ENCODE results near the gene PCNP. TPM values are rescaled to one million over a fixed set of nuclear protein-coding genes. Genes with fewer than 3 reads are reported as not detected.
"Not testable (repeated sequence)": the region's sequence is repeated elsewhere in the genome, so short reads cannot be mapped to it uniquely, and the experiment has no call there.

PCNP gene, protein sequence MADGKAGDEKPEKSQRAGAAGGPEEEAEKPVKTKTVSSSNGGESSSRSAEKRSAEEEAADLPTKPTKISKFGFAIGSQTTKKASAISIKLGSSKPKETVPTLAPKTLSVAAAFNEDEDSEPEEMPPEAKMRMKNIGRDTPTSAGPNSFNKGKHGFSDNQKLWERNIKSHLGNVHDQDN
- total RNA-seq (2014; rRNA removed; shearing (Covaris generic)), result 157 and 182 TPM in 2 replicates

DNA sequence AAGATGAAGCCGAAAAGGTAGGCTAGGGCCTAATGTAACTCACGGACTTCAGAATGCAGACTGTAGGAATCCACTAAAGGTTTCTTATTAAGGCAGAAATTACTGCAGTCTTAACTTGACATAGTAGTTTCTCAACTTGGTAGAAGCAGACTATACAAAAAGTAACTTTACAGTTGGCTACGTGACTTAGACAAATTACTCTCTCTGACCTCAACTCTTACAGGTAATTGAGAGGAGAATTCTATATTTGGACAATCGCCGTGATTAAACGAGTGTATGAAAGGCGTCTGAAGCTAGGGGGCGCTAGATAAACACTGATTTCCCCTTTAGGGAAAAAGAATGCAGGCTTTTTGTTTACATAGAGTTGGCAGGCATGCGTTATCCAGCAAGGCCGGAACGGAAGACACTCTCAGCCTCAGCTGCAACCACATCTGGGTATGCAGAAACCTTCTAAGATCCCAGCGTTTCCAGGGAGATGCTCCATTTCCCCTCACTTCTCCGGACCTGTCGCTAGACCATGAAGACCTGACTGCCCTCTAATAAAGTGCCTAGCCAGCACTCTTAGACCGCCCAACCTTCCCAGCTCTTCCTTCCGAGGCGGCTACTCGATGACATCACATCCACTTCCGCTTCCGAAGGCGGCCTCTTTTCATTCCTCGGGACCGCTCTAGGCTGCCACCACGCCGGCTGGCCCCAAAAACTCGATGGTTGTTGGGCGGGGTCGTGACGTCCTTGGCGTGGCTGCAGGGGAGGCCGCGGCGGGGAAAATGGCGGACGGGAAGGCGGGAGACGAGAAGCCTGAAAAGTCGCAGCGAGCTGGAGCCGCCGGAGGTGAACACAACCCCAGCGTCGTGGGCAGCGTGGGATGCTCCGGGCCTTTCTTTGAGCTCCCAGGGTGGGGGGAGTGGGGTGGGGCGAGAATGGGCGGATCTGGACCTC, at the start of gene PCNP:
TSS of gene PCNP (plus strand) at position 732 of the 939 bp plus-strand sequence. CDS start at position 768, 36 bp downstream.
- Histone ChIP-seq H3K9me3 (replicated peaks) (no peaks in the 10 kb centered on the region), H3K4me3 (peak within 1 kb of the TSS; percentile 87), H3K27ac (peak within 1 kb of the TSS; percentile 95), H3K4me1 (peaks cover 4% of the 10 kb centered on the region; the same call in 1 of the 2 replicates), H3K36me3 (peaks cover 21% of the 10 kb centered on the region), H3K27me3 (no peaks in the 10 kb centered on the region)
- peak; percentile 99 to 100 for DNase-seq

DNA sequence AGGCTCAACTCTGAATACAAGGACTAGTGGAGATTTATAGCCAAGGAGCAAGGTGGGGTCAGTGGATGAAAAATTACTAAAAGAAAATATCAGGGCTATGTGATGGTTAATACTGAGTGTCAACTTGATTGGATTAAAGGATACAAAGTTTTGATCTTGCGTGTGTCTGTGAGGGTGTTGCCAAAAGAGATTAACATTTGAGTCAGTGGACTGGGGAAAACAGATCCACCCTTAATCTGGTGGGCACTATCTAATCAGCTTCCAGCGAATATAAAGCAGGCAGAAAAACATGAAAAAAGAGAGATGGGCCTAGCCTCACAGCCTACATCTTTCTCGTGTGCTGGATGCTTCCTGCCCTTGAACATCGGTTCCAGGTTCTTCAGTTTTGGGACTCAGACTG, 46.5 kb upstream of the PCNP start:
- DNase-seq, result no peak
- H3K4me1 ChIP-seq, result no peaks in the 10 kb centered on the region
- no peaks in the 10 kb centered on the region for H3K9me3 ChIP-seq (replicated peaks)
- no peaks in the 10 kb centered on the region for H3K27me3 ChIP-seq
- no peak overlapping the region for H3K4me3 ChIP-seq
- H3K36me3 ChIP-seq, result no peaks in the 10 kb centered on the region
- no peak overlapping the region for H3K27ac ChIP-seq

DNA sequence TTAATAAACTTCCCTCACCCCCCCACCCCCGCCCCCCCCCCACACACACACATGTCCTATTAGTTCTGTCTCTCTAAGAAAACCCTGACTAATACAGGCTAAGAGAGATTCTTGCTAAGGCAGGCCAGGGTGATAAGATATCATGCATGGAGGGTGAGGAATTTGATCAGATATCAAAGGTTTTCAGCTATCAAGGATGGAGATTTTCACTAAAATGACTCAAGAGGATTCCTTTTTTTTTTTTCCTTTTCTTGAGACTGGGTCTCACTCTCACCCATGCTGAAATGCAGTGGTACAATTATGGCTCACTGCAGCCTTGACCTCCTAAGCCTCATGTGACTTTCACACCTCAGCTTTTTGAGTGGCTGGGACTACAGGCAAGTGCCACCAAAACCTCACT, 46.1 kb upstream of the PCNP start:
- no peak for DNase-seq
- Histone ChIP-seq H3K27me3 (no peaks in the 10 kb centered on the region), H3K36me3 (no peaks in the 10 kb centered on the region), H3K9me3 (replicated peaks) (no peaks in the 10 kb centered on the region), H3K27ac (no peak overlapping the region), H3K4me1 (no peaks in the 10 kb centered on the region), H3K4me3 (no peak overlapping the region)

DNA sequence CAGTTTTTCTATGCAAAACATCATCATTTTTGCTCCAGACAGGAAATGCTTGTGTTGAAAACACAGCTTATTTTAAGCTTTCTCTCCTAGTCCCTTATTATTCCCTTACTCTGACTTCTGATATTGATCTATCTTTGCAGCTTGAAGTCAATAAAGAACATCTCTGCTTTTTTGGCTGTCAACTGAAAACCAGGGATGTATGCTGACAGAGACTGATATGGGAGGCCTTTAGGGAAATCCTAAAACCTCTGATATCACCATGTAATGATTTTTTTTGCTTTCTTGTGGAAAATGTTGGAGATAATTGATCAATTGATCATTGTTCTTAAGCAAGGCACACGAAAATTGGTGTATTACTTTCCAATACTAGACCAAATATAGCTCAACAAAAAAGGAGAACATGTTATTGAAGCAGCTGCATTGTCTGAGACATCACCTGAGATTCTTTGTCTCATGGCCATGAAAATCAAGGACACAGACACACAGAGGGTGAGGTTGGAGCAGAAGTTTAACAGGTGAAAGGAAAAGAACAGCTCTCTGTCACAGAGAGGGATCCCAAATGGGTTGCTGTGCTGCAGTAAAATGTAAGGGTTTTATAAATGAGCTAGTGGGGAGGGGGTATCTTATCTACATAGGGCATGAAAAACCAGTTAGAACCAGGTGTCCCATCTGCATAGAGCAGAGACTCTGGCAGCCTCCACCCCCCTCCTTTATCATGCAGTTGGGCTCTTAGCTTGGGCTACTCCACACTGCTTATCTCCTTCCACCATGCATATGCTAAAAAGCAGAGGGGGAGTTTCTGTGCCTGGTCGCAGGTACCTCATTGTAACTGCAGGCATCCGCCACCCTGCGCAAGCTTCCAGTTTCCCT, 43.9 kb upstream of the PCNP start:
- H3K4me3 ChIP-seq, result no peak overlapping the region
- no peaks in the 10 kb centered on the region for H3K9me3 ChIP-seq (replicated peaks)
- H3K36me3 ChIP-seq, result no peaks in the 10 kb centered on the region
- no peak overlapping the region for H3K27ac ChIP-seq
- no peaks in the 10 kb centered on the region for H3K4me1 ChIP-seq
- H3K27me3 ChIP-seq, result no peaks in the 10 kb centered on the region; the same call in 1 of the 2 replicates
- DNase-seq, result no peak

DNA sequence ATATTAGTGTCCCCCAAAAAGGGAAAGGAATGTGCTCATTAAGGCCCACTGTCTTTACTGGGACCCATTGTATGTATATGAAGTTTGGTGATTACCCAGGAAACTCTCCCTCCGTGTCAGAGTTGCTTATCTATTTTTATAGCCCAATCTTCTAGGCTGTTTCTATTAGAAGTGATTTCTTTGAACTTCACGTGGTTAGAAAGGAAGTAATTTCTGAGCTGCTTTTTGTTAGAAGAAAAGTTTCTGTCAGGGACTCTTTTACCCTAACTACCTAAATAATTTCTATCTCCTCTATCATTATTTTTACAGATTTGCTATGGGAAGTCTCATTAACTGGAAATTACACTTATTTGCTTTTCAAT, 43.3 kb upstream of the PCNP start:
- Histone ChIP-seq H3K27me3 (no peaks in the 10 kb centered on the region; the same call in 1 of the 2 replicates), H3K4me1 (no peaks in the 10 kb centered on the region), H3K36me3 (no peaks in the 10 kb centered on the region), H3K27ac (no peak overlapping the region), H3K9me3 (replicated peaks) (no peaks in the 10 kb centered on the region), H3K4me3 (no peak overlapping the region)
- no peak for DNase-seq

DNA sequence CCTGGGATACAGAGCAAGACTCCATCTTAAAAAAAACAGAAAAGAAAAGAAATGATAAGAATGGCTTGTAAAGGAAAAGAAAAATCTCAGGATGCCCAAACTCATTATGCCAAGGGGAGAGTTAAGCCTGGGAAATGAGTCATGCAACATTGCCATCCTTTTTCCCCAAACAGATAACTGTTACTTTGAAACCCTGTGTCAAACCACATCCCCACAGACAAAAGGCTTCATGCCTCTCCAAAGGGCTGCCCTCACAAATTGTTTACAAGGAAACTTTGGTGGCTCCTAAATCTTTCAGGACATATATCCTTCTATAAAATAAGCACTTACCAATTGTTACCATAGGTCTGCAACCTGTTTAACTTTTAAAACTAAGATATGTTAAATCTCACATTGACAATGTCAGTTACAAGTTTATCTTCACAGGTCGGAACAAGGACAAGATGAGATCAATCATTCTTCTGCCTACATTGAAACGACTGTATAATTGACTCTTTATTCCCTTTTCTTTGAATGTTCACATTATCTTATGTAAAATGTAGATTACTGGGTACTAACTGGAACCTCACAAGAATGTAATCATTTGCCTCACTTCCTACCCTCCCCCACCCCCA, 42.4 kb upstream of the PCNP start:
- no peak for DNase-seq
- Histone ChIP-seq H3K27me3 (no peaks in the 10 kb centered on the region; the same call in 1 of the 2 replicates), H3K4me1 (no peaks in the 10 kb centered on the region), H3K27ac (no peak overlapping the region), H3K4me3 (no peak overlapping the region), H3K36me3 (no peaks in the 10 kb centered on the region), H3K9me3 (replicated peaks) (no peaks in the 10 kb centered on the region)

DNA sequence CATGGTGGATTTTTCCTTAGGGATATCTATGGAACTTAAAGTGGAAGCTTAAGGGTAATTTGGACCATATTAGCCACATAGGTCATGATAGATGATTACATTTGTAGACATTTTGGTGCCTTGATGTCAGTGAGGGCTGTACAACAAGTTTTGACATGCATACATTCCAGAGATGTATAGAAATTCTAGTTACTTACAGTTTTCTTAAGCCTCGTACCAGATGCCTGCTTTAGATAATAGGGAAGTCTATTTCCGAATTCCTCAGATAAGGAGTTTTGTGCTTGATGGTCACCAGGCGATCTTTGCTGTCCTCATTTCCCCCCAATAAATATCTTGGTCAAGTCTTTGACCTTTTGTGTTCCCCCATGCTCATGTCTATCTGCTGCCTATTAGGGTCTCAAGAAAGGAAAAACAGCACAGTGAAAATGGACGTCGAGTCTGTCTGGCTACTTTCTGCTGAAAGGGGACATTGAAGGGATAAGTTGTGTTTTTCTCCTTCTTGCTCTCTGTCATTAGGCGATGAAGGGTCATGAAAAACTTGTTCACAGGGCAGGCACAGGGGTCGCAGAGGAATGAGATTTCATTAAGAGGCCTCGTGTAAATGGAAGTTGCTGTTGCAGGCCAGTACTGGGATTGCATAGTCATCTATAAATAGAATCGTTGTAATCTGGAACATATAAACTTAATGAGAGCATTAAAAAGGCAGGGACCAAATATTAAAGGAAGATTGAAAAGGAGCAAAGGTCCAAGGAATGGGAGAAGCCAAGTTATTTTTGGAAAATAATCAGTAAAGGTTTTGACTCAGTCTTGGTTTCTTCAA, 41.0 kb upstream of the PCNP start:
- Histone ChIP-seq H3K36me3 (no peaks in the 10 kb centered on the region), H3K27me3 (no peaks in the 10 kb centered on the region; the same call in 1 of the 2 replicates), H3K27ac (no peak overlapping the region), H3K4me3 (no peak overlapping the region), H3K4me1 (no peaks in the 10 kb centered on the region), H3K9me3 (replicated peaks) (no peaks in the 10 kb centered on the region)
- no peak for DNase-seq

DNA sequence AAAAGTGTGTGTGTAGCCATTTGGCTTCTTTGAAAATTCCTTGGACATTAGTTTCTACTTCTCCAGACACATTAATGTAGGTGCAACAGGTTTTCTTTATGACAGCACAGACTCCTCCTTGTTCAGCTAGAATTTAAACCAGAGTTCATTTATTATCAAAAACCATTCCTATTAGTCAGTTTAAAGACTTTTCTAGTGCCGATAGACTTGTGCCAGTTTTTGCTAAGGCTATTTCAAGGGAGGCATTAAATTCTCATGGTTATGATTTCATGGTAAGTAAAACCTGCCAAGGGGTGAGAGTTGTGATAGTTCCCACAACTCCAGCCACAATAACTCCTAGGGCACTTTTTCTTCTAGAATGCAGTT, 40.4 kb upstream of the PCNP start:
- Histone ChIP-seq H3K27me3 (no peaks in the 10 kb centered on the region; the same call in 1 of the 2 replicates), H3K9me3 (replicated peaks) (no peaks in the 10 kb centered on the region), H3K4me1 (no peaks in the 10 kb centered on the region), H3K27ac (no peak overlapping the region), H3K4me3 (no peak overlapping the region), H3K36me3 (no peaks in the 10 kb centered on the region)
- no peak for DNase-seq

DNA sequence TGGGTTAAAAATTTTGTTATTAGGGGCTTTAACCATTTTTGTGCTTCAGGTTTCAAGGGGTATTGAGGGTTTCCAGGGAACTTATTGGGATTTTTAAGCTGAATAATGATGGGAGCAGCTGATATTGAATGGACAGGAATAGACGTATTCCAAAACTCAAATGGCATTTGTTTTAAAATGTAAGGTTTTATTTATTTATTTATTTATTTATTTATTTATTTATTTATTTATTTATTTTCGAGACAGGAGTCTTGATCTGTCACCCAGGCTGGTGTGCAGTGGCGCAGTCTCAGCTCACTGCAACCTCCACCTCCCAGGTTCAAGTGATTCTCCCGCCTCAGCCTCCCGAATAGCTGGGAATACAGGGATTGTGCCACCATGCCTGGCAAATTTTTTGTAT, 38.8 kb upstream of the PCNP start:
- Histone ChIP-seq H3K27me3 (no peaks in the 10 kb centered on the region; the same call in 1 of the 2 replicates), H3K9me3 (replicated peaks) (no peaks in the 10 kb centered on the region), H3K27ac (no peak overlapping the region), H3K4me1 (no peaks in the 10 kb centered on the region), H3K4me3 (no peak overlapping the region), H3K36me3 (no peaks in the 10 kb centered on the region)
- DNase-seq, result no peak

DNA sequence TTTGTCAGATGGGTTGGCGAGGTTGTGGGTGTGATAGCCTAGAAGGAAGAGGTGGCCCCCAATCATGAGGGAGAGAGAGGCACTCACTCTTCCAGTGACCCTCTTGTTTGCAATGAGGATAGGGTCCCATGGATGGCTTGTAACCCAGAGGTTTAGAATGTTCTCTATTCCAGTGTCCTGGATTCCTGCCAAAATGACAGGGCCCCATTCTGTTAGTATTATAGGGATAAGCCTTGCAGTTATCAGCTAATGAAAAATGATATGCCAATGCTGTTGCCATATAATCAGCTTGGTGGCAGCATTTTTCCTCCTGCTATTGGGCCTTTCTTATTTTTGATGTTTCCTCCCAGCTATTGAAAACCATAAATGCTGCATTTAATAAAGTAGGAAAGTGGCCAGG, 37.7 kb upstream of the PCNP start:
- Histone ChIP-seq H3K36me3 (no peaks in the 10 kb centered on the region), H3K9me3 (replicated peaks) (no peaks in the 10 kb centered on the region), H3K27ac (no peak overlapping the region), H3K4me3 (no peak overlapping the region), H3K4me1 (no peaks in the 10 kb centered on the region), H3K27me3 (no peaks in the 10 kb centered on the region; the same call in 1 of the 2 replicates)
- DNase-seq, result no peak

DNA sequence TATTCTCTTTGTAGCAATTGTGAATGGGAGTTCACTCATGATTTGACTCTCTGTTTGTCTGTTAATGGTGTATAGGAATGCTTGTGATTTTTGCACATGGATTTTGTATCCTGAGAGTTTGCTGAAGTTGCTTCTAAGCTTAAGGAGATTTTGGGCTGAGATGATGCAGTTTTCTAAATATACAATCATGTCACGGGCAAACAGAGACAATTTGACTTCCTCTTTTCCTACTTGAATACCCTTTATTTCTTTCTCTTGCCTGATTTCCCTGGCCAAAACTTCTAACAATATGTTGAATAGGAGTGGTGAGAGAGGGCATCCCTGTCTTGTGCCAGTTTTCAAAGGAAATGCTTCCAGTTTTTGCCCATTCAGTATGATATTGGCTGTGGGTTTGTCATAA, 37.0 kb upstream of the PCNP start:
- H3K4me1 ChIP-seq; H3K27me3 ChIP-seq; H3K4me3 ChIP-seq; H3K9me3 ChIP-seq (replicated peaks); H3K27ac ChIP-seq; DNase-seq; H3K36me3 ChIP-seq: not testable (repeated sequence)

DNA sequence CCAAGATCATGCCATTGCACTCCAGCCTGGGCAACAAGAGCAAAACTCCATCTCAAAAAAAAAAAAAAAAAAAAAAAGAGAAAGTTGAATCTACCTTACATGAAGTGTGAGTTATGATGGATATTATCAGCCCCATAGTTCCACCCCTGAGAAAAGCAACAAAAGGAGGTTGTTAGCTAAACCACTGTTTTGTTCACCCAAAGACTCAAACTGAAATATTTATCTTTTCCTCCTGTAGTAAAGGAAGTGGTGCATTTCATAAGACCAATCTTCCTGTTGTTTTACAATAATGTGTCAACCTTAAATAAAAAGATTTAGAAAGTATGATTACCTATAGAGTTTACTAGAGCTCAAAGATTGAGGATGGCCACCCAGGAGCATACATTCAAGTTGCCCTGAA, 31.0 kb upstream of the PCNP start:
- Histone ChIP-seq H3K4me1 (no peaks in the 10 kb centered on the region), H3K27me3 (no peaks in the 10 kb centered on the region), H3K27ac (no peak overlapping the region), H3K4me3 (no peak overlapping the region), H3K36me3 (no peaks in the 10 kb centered on the region), H3K9me3 (replicated peaks) (no peaks in the 10 kb centered on the region)
- no peak for DNase-seq

DNA sequence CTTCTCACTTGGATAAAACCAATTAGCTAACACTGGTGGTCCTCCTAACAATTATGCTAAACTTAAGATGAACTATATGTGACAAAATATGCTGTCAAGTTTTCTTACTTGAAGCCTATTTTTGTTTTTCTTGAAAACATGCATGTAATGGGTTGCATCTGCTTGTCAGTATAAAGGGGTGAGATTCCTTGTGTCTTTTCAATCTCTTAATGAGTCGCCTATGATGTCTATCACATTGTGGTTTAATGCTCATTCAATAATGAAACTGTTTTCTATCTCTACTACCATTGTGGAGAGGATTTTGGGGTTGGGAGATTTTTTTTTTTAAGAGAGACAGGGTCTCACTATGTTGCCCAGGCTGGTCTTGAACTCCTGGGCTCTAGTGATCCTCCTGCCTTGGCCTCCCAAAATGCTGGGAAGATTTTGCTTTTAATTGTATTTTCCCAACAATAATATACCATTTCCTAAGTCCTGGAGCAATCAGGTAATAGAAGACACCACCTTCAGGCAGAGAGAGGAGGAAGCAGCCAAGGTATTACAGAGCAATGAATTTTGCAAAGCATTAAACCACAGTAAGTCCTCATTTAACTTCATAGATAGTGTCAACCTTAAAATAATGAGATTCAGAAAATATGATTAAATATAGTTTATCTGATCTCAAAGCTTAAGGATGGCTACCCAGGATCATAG, 29.7 kb upstream of the PCNP start:
- Histone ChIP-seq H3K27me3 (no peaks in the 10 kb centered on the region), H3K27ac (no peak overlapping the region), H3K36me3 (no peaks in the 10 kb centered on the region), H3K9me3 (replicated peaks) (no peaks in the 10 kb centered on the region), H3K4me3 (no peak overlapping the region), H3K4me1 (no peaks in the 10 kb centered on the region)
- no peak for DNase-seq
